Duodenal mucosa (tissue), 2 donors: ENCODE data around the gene LRRC7.

Source experiments
- H3K27ac ChIP-seq: one replicate; pipeline ENCODE4 v1.7.0; 2013; ENCODE audit warnings: low read depth, low read length
- H3K27me3 ChIP-seq, 2 donors: one replicate each; pipeline ENCODE4 v1.7.0; 2013; ENCODE audit warnings: low read length in 2 of 2, control low read depth in 1 of 2; ENCODE audit not compliant: insufficient read depth in 2 of 2, control insufficient read depth in 1 of 2
- H3K36me3 ChIP-seq, 2 donors: one replicate each; pipeline ENCODE4 v1.7.0; 2013; ENCODE audit warnings: low read length in 2 of 2, control low read depth in 1 of 2; ENCODE audit not compliant: insufficient read depth in 2 of 2, control insufficient read depth in 1 of 2
- H3K4me1 ChIP-seq, 2 donors: one replicate each; pipeline ENCODE4 v1.7.0; 2013; ENCODE audit warnings: low read length in 2 of 2, control low read depth in 1 of 2; ENCODE audit not compliant: insufficient read depth in 2 of 2, control insufficient read depth in 1 of 2
- H3K4me3 ChIP-seq, 2 donors: one replicate each; pipeline ENCODE4 v1.7.0; 2013; ENCODE audit warnings: low read length in 2 of 2, low read depth in 1 of 2
- H3K9ac ChIP-seq, 2 donors: one replicate each; pipeline ENCODE4 v1.7.0; 2013; ENCODE audit warnings: low read length in 2 of 2, low read depth in 1 of 2
- H3K9me3 ChIP-seq, 2 donors: one replicate each; pipeline ENCODE4 v1.7.0; 2013; ENCODE audit warnings: low read length in 2 of 2, control low read depth in 1 of 2; ENCODE audit not compliant: control insufficient read depth in 1 of 2

LRRC7 gene

DNA sequence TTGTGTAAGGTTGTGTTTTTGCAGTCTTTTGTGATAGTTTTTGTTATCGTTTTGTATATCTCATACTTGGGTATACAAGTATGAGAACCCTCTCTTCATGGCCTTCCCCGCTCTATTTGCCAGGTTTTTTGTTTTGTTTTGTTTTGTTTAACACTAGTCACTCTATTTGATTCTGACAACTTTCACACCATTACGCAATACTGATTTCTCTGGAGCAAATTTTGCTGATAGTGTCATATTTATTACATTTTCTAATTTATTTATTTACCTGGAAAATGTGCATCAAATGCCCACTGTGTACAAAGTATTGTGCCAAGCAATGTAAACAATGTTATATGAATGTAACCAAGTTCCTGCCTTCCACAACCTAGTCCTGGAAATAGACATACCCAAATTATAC lies 547.6 kb downstream of the LRRC7 start:
- Histone ChIP-seq H3K27ac (no peak overlapping the region), H3K9ac (no peak overlapping the region), H3K36me3 (no peaks in the 10 kb centered on the region), H3K9me3 (no peaks in the 10 kb centered on the region), H3K4me1 (no peaks in the 10 kb centered on the region), H3K27me3 (no peaks in the 10 kb centered on the region), H3K4me3 (no peak overlapping the region)

DNA sequence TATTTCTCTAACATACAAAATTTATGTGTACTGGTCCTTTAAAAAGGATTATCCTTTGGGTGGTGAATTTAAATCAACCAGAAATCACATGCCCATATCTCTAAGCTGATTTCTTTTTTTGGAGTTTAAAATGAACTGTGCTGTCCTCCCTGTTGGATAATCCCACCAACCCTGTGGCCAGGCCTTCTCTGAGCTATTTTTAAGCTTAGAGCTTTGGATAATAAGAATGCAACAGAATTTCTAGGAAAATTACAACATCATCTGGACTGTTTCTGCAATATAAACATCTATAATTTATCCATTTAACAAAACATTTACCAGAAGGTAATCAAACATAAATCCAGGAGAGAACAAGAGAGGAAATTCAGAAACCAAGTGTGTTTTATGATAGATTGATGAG lies 549.3 kb downstream of the LRRC7 start:
- H3K4me1 ChIP-seq = no peaks in the 10 kb centered on the region
- no peak overlapping the region for H3K27ac ChIP-seq
- H3K9me3 ChIP-seq = no peaks in the 10 kb centered on the region
- H3K36me3 ChIP-seq = no peaks in the 10 kb centered on the region
- H3K9ac ChIP-seq = no peak overlapping the region
- H3K4me3 ChIP-seq = no peak overlapping the region
- no peaks in the 10 kb centered on the region for H3K27me3 ChIP-seq

- no peak overlapping the region for H3K9ac ChIP-seq
- H3K27ac ChIP-seq = no peak overlapping the region
- no peaks in the 10 kb centered on the region for H3K9me3 ChIP-seq
- no peaks in the 10 kb centered on the region for H3K36me3 ChIP-seq
- no peaks in the 10 kb centered on the region for H3K27me3 ChIP-seq
- no peak overlapping the region for H3K4me3 ChIP-seq
- H3K4me1 ChIP-seq = no peaks in the 10 kb centered on the region
Observed at GRCh38 chr1:70134148-70134547, 566.4 kb downstream of the LRRC7 start.

DNA sequence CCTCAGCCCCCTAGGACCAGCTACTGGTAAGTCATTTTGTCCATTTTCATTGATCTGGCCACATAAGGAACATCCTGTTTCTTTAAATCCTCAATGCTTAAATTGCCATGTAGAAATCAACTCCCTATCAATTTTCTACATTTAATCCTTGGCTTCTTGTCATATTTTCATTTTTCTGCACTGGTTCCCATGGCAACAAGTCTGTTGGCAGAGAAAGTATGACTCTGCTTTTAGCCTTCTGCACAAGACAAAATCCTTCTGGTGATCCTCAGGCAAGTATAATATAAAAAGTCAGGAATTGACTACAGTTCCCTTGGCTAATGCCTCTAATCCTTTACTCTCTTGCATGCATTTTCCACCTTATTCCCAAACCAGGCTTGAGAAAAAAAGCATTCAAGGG lies 572.6 kb downstream of the LRRC7 start:
- Histone ChIP-seq H3K27ac (no peak overlapping the region), H3K27me3 (no peaks in the 10 kb centered on the region), H3K4me3 (no peak overlapping the region), H3K9me3 (no peaks in the 10 kb centered on the region), H3K4me1 (no peaks in the 10 kb centered on the region), H3K36me3 (peaks cover 0 to 4% of the 10 kb centered on the region in 2 donors), H3K9ac (no peak overlapping the region)

DNA sequence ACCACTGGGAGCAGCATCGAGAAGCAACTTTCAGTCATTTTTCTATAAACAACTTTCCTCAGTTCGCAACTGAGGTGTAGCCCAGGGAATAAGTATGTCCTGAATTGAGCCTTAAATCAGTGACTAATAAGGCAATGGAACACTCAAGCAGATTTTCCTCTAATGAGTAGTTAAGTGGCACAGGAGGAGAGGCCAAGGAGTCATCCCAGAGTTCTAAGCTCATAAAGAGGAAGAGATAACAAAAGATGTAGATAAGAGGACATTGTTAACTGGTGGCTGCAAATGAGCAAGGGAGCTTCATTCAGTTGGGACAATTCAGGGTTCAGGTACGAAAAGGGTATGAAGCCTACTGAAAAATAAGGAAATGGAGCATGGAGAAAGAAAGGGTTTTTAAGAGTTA lies 573.2 kb downstream of the LRRC7 start:
- H3K9ac ChIP-seq = no peak overlapping the region
- H3K4me1 ChIP-seq = no peaks in the 10 kb centered on the region
- no peak overlapping the region for H3K4me3 ChIP-seq
- H3K9me3 ChIP-seq = no peaks in the 10 kb centered on the region
- no peaks in the 10 kb centered on the region for H3K27me3 ChIP-seq
- H3K36me3 ChIP-seq = peaks cover 0 to 4% of the 10 kb centered on the region in 2 donors
- H3K27ac ChIP-seq = no peak overlapping the region

DNA sequence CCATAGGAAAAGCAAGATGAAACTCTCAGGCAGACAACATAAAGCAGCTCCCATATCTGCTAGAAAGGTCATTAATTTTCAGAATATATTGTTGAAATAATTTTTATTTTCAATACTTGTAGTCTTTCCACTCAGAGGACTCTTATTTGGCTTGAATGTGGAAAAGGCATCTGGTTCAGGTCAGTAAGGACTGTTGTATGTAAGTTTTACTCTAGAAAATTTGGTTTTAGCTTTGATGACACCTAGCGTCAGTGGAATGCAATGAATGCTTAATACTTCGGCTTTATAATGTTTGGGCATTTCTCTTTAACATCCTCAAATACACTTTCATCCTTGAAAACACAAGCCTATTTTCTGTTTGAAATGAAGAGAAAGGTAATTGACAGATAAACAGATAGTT lies 574.4 kb downstream of the LRRC7 start:
- no peaks in the 10 kb centered on the region for H3K27me3 ChIP-seq
- no peaks in the 10 kb centered on the region for H3K9me3 ChIP-seq
- H3K36me3 ChIP-seq = peaks cover 0 to 6% of the 10 kb centered on the region in 2 donors
- no peaks in the 10 kb centered on the region for H3K4me1 ChIP-seq
- H3K27ac ChIP-seq = no peak overlapping the region
- no peak overlapping the region for H3K4me3 ChIP-seq
- H3K9ac ChIP-seq = no peak overlapping the region

- no peaks in the 10 kb centered on the region for H3K4me1 ChIP-seq
- no peak overlapping the region for H3K9ac ChIP-seq
- H3K36me3 ChIP-seq = peaks cover 7 to 14% of the 10 kb centered on the region in 2 donors
- H3K4me3 ChIP-seq = no peak overlapping the region
- no peak overlapping the region for H3K27ac ChIP-seq
- no peaks in the 10 kb centered on the region for H3K9me3 ChIP-seq
- H3K27me3 ChIP-seq = no peaks in the 10 kb centered on the region
Observed at GRCh38 chr1:70143048-70143659, 575.4 kb downstream of the LRRC7 start.

GRCh38 chr1:70146488-70146887 lies 578.8 kb downstream of the LRRC7 start:
- H3K9me3 ChIP-seq = no peaks in the 10 kb centered on the region
- no peak overlapping the region for H3K4me3 ChIP-seq
- H3K4me1 ChIP-seq = no peaks in the 10 kb centered on the region
- no peak overlapping the region for H3K9ac ChIP-seq
- no peaks in the 10 kb centered on the region for H3K27me3 ChIP-seq
- H3K36me3 ChIP-seq = peaks cover 7 to 19% of the 10 kb centered on the region in 2 donors
- no peak overlapping the region for H3K27ac ChIP-seq

DNA sequence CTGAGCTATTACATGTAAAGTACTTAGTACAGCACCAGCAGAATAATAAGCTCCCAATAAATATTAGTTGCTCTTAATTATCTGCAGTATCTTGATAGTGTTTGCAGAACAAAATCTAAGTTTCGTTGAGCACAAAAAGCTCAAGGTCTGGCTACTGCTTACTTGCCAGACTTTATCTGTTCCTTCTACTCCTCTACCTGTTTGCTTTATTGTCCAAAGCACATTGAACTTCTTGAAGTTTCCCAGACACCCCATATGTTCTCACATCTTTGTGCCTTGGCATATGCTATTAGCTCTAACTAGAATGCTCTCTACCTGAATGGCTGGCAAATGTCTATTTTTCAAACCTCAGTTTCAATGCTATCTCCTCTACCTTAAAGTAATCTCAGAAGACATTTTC lies 582.7 kb downstream of the LRRC7 start:
- Histone ChIP-seq H3K9ac (no peak overlapping the region), H3K4me1 (no peaks in the 10 kb centered on the region), H3K9me3 (no peaks in the 10 kb centered on the region), H3K4me3 (no peak overlapping the region), H3K27me3 (no peaks in the 10 kb centered on the region), H3K36me3 (peaks cover 7 to 15% of the 10 kb centered on the region in 2 donors), H3K27ac (no peak overlapping the region)

DNA sequence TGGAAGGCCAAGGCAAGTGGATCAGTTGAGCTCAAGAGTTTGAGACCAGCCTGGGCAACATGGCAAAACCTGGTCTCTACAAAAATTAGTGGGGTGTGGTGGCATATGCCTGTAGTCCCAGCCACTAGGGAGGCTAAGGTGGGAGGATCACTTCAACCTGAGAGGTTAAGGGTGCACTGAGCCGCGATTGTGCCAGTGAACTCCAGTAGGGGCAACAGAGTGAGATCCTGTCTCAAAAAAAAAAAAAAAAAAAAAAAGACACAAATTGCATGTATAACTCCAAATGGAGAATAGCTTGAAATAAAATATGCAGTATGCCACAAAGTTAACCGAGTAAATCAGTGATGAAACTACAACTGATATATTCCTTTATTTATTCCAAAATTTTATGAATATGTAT lies 586.0 kb downstream of the LRRC7 start:
- Histone ChIP-seq H3K4me3 (no peak overlapping the region), H3K27ac (no peak overlapping the region), H3K9ac (no peak overlapping the region), H3K36me3 (peaks cover 0 to 5% of the 10 kb centered on the region in 2 donors), H3K4me1 (no peaks in the 10 kb centered on the region), H3K9me3 (no peaks in the 10 kb centered on the region), H3K27me3 (no peaks in the 10 kb centered on the region)
